Cerebellar nuclear complex (tissue), 1 donor: Measurements from ENCODE around the gene PRIMPOL.
A peak's percentile ranks its signal among the peaks of the same experiment; 100 is the strongest.
"Not testable (repeated sequence)": the region's sequence is repeated elsewhere in the genome, so short reads cannot be mapped to it uniquely, and the experiment has no call there.

Experiments
- DNase-seq, 2 experiments: peaks; one replicate each; lab custom pipeline; 2025; lab: John Stamatoyannopoulos, UW

PRIMPOL gene

GRCh38 chr4:184636897-184637296 lies 12.6 kb upstream of the PRIMPOL start:
- DNase-seq: no peak

- no peak for DNase-seq
These were observed 8.5 kb upstream of the PRIMPOL start for GRCh38 chr4:184641022-184641421.

DNA sequence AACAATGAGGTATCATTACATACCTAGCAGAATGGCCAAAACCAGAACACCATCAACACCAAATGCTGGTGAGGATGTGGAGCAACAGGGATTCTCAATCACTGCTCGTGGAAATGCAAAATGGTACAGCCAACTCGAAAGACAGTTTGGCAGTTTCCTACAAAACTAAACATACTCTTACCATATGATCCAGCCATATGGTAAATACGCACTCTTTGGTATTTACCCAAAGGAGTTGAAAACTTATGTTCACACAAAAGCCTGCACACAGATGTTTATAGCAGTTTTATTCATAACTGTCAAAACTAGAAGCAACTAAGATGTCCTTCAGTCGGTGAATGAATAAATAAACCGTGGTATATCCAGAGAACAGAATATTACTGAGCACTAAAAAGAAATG lies 8.1 kb upstream of the PRIMPOL start:
- no peak for DNase-seq

DNA sequence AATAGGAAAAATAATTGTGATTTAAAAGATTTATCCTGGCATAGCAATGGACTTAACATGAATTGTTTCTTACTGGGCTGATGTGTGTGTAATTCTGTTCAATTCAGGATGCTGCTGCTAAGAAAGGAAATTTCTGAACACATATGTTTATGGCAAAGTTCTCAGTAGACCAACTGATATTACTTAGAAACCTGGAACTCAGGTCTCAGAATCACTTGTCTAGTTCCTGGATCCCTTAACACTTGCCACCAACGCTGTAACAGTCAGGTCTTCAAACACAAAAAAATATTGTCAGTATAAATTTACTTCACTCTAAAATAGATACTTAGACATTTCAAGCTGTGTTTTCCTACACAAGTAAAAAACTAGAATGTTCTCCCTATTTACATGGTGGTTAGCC lies 5.8 kb upstream of the PRIMPOL start:
- DNase-seq: no peak

- DNase-seq: peak in 1 of 2 experiments; percentile 6
These were observed 4.8 kb upstream of the PRIMPOL start for GRCh38 chr4:184644553-184645307.

DNA sequence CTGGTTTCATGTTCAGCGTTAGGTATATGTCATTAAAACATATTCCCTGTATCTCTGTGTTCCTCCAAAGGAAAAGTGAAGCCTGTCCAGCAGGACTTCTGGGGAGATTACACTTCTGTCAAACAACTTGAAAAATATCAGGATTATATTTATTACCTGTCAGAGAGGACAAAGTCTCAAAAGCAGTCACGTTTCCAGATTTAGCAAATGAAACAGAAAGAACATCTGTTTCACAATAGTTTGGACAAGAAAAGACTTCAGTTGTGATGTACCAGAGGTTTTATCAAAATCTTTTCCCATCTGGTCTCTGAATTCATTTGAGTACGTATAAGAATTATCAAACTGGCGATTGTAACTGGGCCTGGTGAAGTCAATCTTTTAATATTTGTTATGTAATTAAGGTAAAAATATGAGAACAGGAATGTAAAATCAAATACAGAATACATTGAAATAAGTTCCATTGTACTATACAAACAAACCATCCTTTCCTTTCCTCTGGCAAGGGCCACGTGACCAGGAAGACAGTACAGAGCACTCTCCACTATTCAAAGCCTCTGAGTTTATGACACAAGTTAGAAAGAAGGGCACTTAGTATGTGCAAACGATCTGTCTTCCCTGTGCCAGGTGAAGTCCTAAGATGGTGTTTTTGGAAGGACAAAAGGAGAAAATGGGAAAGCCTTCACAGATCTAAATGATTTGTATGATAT lies 3.5 kb upstream of the PRIMPOL start:
- peak in 1 of 2 experiments; percentile 4 for DNase-seq

DNA sequence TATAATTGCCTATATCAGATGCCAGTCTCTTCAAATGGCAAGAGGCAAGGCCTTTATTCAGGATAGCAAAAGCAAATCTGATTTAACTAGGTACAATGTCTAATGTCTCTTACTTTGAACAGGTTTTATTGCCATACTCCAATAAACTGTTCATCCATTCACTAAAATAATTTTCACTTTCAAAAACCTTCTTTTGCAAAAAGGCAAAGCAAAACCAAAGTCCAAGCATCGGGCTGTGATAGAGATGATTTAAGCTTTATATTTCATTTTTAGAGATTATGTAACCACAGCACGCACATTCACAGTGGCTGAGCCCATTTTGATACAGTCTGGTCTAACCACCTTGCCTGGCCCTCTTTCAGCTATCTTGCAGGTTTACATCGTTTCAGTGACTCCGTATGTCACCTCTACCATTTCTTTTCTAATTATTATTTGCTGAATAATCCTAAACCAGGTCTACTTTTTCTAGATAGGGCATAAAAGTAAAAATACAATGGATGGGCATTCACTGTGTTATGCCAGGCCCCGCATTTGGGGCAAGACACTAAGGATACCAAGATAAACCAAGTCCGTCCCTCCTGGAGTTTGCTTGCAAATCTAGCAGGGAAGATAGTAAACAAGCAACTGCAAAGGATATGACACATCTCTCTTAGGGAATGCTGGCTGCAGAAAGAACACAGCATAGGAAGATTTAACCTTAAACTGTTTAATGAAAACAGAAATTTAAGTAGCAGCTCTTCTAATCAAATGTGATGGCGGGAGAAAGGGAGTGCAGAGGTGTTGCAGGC lies 2.1 kb upstream of the PRIMPOL start:
- DNase-seq: no peak

DNA sequence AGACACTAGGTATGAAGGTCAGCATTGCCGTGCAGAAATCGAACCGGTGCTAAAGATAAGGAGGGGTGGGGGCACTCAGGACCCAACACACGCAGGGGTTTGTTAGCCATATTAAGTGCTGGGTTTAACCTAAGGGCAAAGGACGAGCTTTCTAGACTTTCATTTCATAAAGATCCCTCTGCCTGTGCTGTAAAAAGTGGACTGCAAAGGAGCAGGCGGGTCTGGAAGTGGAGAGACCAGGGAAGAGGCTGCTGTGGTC lies 1.6 kb upstream of the PRIMPOL start:
- no peak for DNase-seq

GRCh38 chr4:184648313-184649025 lies 1.1 kb upstream of the PRIMPOL start:
- no peak for DNase-seq

DNA sequence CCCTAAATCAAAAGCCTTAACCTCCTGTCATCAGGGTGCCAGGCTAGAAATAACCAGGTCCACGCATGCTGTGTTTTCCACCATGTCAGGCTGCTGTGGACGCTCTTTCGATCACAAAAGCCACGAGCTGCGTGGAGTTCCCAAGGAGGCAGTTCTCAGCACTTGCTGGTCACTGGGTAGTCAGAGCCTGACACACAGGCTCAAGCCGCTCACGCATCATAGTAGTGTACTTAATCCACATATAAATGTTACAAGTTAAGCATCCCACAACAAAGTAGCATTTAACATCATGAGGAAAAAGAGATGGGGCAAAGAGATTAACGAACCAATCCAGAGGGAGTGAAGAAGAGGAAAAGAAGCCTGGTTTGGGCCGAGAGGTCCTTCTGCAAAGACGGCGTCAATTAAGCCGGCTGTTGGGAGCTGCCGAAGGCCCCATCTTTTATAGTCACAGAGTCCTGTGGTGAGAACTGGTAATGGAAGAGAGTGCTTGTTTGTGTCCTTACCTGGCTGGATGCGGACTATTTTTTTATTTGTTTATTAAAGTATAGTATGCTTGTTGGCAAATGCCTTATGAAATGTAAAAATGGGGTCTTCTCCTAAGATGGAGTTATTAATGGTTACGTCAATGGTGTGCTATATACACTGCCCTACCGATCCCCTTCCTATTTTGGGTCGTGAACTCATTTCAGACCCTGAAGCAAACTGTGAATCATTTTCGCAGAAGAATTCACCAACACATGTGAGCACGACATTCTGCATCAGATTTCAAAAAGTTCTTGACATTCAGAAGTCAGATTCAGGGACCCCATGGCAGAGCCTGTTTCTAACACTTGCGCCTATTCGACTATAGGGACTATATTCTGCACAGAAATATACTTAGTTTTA lies 675 bp downstream of the PRIMPOL start:
- DNase-seq: no peak

DNA sequence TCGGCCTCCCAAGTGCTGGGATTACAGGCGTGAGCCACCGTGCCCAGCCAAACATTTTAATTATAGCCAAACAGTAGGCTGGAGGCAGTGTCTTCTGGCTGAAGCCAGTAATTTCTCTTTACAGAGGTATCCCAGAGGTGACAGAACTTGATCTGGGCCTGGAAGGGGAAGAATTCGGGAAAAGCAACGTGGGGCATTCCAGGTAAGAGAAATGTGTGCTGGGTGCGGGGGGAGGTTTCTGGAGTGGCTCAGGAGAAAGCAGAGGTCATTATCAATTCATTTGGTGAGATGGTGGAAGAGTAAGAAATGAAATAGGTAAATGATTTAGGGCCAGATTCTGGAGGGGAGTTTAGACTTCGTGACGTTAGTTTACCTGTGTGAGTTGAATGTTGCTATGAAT lies 2.4 kb downstream of the PRIMPOL start:
- no peak for DNase-seq

GRCh38 chr4:184652681-184653080 lies 3.1 kb downstream of the PRIMPOL start:
- DNase-seq: not testable (repeated sequence)

DNA sequence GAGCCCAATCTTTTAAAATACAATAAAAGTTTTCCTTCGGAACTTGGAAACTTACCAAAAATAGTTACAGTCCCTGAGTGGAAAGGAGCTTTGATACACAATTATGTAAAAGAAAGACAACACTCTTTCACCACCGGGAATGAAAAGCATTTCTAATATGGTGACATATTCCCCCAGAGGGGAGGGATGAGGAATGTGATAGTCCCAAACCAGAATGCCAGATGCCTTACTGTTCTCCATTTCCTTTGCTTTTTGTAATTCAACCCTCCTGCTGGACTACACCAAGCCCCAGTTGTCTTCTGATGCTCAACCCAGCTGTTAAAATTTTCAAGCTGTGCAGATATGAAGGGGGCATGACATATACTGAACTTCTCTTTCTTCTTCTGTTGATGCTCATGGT lies 4.1 kb downstream of the PRIMPOL start:
- no peak for DNase-seq

DNA sequence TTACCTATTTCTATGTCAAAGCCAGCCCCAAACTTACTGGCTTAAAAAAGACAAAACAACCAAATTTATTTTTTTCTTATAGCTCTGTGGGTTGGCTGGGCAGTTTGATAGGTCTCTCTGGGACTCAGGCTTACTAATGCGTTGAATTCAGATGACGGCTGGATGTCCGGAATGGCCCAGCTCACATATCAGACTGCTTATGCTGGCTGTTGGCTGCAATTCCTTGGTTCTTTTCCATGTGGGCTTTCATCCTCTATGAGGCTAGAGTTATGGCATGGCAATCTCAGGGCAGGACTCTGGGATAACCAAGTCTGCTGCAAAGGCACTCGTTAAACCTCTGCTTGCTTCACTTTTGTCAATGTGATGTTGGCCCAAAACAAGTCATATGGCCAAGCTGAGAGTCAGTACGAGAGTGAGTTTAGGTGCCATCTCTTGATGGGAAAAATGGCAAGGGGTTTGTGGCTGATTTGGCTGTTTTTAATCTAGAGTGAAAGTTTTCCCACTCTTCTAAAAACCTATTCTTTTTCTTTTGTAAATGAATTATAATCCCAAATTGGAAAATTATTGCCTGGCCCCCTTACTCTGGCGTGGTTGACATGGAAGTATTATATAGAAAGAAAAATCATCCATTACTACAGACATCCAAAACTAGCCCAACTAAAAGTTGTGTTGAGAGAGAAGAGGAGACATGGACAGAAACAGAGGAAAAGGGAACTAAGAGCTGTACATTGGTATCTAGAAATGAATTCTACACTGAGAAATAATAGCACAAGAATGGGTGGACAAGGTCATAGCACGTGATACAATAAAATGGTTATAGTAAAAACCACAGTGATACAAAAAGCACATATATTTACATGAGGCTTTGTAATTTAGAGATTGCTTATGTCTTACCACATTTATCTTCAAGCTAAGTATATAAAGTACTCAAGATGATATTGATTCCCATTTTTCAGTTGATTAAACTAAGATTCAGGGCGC lies 6.6 kb downstream of the PRIMPOL start:
- no peak for DNase-seq

DNA sequence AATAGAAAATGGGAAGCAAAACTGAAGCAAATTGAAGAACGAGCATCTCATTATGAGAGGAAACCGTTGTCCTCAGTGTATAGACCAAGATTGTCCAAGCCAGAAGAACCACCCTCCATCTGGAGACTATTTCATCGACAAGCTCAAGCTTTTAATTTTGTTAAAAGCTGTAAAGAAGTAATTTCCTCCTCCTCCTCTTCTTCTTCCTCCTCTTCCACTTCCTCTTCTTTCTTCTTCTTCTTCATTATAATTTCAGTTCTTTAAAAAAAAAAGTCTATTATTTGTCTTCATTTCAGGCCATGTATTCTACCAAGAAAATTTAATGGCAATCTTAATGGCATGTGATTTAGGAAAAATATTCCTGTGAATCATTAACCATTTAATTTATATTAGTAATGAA lies 7.6 kb downstream of the PRIMPOL start:
- DNase-seq: no peak

GRCh38 chr4:184657820-184658219 lies 8.3 kb downstream of the PRIMPOL start:
- not testable (repeated sequence) for DNase-seq

DNA sequence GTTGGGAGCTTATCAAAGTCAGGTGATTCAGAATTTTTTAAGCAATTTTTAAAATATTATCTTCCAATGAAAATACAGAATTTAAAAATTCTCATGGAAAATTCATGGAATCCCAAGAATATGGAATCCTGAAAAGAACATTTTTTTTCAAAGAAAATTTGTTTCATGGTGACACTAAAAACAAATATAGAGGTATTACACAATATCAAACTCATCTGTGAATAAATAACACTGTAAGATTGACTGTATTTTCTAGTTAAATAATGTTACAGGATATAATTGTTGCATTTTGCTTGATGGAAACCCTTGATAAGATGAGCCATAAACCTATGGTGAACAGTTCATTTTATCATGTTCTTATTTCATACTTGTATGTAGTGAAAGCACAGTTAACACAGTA lies 11.4 kb downstream of the PRIMPOL start:
- no peak for DNase-seq

DNA sequence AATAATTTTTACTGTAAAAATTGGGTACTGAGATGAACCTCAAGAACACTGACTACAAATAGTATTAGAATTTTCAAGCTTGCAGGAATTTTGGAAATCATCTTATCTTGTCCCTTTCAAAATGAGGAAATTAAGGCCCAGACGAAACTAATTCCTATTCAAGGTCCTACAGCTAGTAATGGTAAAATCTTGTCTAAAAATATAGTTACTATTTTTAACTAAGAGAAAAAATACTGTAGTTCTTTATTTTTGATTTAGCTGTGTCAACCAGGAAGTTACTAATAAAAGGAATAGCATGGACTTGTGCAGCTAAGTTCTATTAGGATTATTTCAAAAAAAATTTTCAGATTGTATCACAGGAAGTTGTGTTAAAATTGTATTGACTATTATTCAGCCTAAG lies 12.7 kb downstream of the PRIMPOL start:
- no peak for DNase-seq

DNA sequence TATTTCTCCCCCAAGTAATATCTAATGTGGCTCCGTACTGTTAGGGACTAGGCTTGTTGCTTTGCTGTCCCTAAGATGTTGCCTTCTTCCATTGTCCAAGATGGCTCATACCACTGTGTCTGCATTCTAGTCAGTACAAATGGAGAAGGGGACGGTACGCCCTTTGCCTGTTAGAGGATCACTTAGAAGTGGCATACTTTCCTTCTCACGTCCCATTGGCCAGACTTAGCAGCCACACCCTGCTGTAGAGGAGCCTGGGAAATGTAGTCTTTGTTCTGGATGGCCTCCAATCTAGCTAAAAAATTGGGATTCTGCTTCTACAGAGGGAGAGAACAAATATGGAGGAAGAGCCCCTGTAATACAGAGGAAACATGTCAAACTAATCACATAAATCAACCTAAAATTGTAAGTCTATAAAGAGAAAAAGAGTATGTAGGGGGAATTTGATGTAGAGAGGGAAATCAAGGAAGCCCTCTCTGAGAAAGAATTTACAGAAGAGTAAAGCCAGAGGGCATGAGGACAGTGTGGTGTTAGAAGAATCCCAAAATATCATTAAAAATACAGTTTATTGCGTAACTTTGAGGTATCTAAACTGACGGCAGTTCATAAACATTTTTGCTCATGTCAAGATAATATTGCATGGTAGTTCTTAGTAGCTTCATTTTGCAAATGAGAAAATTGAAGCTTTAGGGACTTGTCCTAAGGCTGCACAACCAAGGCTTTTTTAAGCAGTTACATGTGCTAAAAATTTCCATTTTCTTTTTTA lies 15.1 kb downstream of the PRIMPOL start:
- DNase-seq: no peak
